Activated gamma-delta T cell treated with Interleukin-2 at 50 U/mL for 16 hours (primary cell): ENCODE measurements around the gene KRTAP6-3.

ENCODE experiments used
- DNase-seq: peaks from one replicate; pipeline ENCODE4 v3.0.0-alpha.2; 2020

KRTAP6-3 gene

GRCh38 chr21:30628109-30628508 lies 35.9 kb downstream of the KRTAP6-3 start:
- no peak for DNase-seq

DNA sequence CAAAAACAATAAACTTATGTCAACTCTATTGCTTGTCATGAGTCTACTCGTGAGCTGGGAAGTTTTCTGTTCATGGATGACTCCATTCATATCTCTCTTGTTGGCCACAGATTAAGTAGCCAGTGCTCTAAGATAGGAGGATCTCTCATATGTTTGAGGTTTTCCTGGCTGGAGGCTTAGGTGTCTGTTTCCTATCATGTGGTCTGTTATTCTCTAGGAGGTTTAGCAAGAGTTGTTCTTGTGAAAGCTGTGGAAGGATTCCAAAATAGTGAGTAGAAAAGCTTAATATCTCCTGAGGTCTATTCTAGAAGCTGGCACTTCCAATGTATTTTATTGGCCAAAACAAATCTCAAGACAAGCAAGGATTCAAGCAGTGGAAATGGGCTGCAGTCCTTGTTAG lies 37.0 kb downstream of the KRTAP6-3 start:
- DNase-seq: no peak

DNA sequence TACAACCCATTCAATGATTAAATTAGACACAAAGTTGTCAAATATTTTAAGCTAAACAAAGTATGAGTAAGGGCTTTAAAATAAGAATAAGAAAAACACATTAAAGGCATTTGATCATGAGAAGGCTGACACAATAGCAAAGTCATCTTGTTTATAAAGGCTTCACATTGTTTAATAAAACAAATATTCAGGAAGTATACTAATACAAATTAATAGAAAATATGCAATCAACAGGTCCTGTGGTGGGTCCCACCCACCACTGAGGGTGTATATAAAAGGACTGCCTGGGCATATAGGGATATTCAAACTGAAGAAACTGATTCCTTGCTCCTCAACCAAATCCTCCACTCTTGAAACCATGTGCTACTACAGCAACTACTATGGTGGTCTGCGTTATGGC lies 42.7 kb downstream of the KRTAP6-3 start, which contains the start of gene KRTAP20-2:
Gene KRTAP20-2, plus strand, starts transcription at position 301 of the 400 bp plus-strand sequence. Its CDS starts 58 bp downstream, at position 359.
- no peak for DNase-seq

DNA sequence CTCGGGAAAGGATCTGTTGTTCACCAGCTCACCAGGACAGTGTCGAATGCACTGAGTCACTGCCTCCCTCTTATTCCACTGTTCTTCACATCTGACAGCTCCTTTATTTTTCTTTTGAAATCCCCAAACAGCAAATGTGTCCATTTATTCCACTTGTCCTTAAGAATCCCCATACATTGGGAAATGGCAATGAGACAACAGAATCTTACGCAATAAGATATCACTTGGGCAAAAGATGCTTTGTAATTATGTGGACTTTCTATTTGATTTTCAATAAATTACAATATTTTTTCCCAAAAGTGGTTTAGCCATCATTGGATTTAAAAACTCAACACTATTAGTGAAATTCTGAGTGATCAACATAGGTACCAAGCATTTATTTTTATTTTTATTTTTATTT lies 46.4 kb downstream of the KRTAP6-3 start:
- DNase-seq: no peak

- no peak for DNase-seq
These were observed 50.3 kb downstream of the KRTAP6-3 start, which contains the start of gene KRTAP20-3 for GRCh38 chr21:30642564-30642963. TSS of gene KRTAP20-3 (plus strand) at chr21:30642864.
